H9 (cell line): Measurements from ENCODE around the gene DENND5B. TPM values are rescaled to one million over a fixed set of nuclear protein-coding genes. Genes with fewer than 3 reads are reported as not detected.

ENCODE experiments used
- DNase-seq: peaks from one replicate; pipeline ENCODE4 v3.0.0-alpha.2; 2017
- H2AFZ ChIP-seq: one replicate; pipeline ENCODE4 v1.6.1; 2013; ENCODE audit warnings: mild to moderate bottlenecking, low read length, control low read depth, moderate library complexity
- H2AK5ac ChIP-seq: 2 replicates; pipeline ENCODE4 v1.6.1; 2013; ENCODE audit warnings: low read length, control low read depth, mixed read lengths; ENCODE audit not compliant: insufficient read length
- H2BK120ac ChIP-seq: one replicate; pipeline ENCODE4 v1.6.1; 2013; ENCODE audit warnings: low read depth, mild to moderate bottlenecking, low read length, control low read depth, inconsistent platforms; ENCODE audit not compliant: poor library complexity, severe bottlenecking
- H2BK12ac ChIP-seq: 2 replicates; pipeline ENCODE4 v1.6.1; 2013; ENCODE audit warnings: low read length, control low read depth, mixed read lengths, low read depth; ENCODE audit not compliant: insufficient read length
- H2BK15ac ChIP-seq: 2 replicates; pipeline ENCODE4 v1.6.1; 2013; ENCODE audit warnings: low read depth, low read length, control low read depth
- H2BK20ac ChIP-seq: one replicate; pipeline ENCODE4 v1.6.1; 2013; ENCODE audit warnings: low read depth, mild to moderate bottlenecking, low read length, control low read depth, inconsistent platforms; ENCODE audit not compliant: poor library complexity, severe bottlenecking
- H2BK5ac ChIP-seq: 2 replicates; pipeline ENCODE4 v1.6.1; 2013; ENCODE audit warnings: low read length, control low read depth, mixed read lengths; ENCODE audit not compliant: insufficient read length
- H3K14ac ChIP-seq: 2 replicates; pipeline ENCODE4 v1.6.1; 2013; ENCODE audit warnings: low read length, control low read depth; ENCODE audit not compliant: insufficient read depth
- H3K18ac ChIP-seq: 2 replicates; pipeline ENCODE4 v1.6.1; 2013; ENCODE audit warnings: low read depth, mild to moderate bottlenecking, mixed read lengths, low read length, control low read depth; ENCODE audit not compliant: insufficient read length
- H3K23ac ChIP-seq: 2 replicates; pipeline ENCODE4 v1.6.1; 2013; ENCODE audit warnings: low read length, control low read depth, mixed read lengths, low read depth; ENCODE audit not compliant: insufficient read length
- H3K23me2 ChIP-seq: 2 replicates; pipeline ENCODE4 v1.6.1; 2013; ENCODE audit warnings: low read depth, mild to moderate bottlenecking, mixed read lengths, low read length, control low read depth; ENCODE audit not compliant: insufficient read length, poor library complexity, severe bottlenecking
- H3K27ac ChIP-seq: 2 replicates; pipeline ENCODE4 v1.5.1; 2013; ENCODE audit warnings: low read length, control low read depth, mixed read lengths, low read depth; ENCODE audit not compliant: insufficient read length
- H3K27me3 ChIP-seq: 2 replicates; pipeline ENCODE4 v1.6.1; 2013; ENCODE audit warnings: low read length, control low read depth, inconsistent platforms; ENCODE audit not compliant: insufficient read depth
- H3K4ac ChIP-seq: 2 replicates; pipeline ENCODE4 v1.6.1; 2013; ENCODE audit warnings: low read depth, mild to moderate bottlenecking, control low read depth, inconsistent platforms, low read length, moderate library complexity
- H3K4me1 ChIP-seq: 2 replicates; pipeline ENCODE4 v1.6.1; 2013; ENCODE audit warnings: low read length, control low read depth, inconsistent platforms; ENCODE audit not compliant: insufficient read depth
- H3K4me2 ChIP-seq: 2 replicates; pipeline ENCODE4 v1.6.1; 2013; ENCODE audit warnings: low read length, control low read depth, mixed read lengths; ENCODE audit not compliant: insufficient read length, insufficient read depth
- H3K56ac ChIP-seq: 2 replicates; pipeline ENCODE4 v1.6.1; 2013; ENCODE audit warnings: low read depth, mild to moderate bottlenecking, mixed read lengths, low read length, control low read depth; ENCODE audit not compliant: insufficient read length
- H3K79me1 ChIP-seq: 2 replicates; pipeline ENCODE4 v1.6.1; 2013; ENCODE audit warnings: low read depth, mild to moderate bottlenecking, moderate library complexity, low read length, control low read depth, inconsistent platforms; ENCODE audit not compliant: insufficient read depth, poor library complexity, severe bottlenecking
- H3K79me2 ChIP-seq: 2 replicates; pipeline ENCODE4 v1.6.1; 2013; ENCODE audit warnings: low read length, control low read depth, inconsistent platforms; ENCODE audit not compliant: insufficient read depth
- H3K9ac ChIP-seq: 2 replicates; pipeline ENCODE4 v1.6.1; 2013; ENCODE audit warnings: low read length, control low read depth, mixed read lengths; ENCODE audit not compliant: insufficient read length; ENCODE audit errors: extremely low read depth
- H3K9me3 ChIP-seq: one replicate; pipeline ENCODE4 v1.6.1; 2013; ENCODE audit warnings: low read depth, low read length, inconsistent platforms; ENCODE audit not compliant: control insufficient read depth
- H3T11ph ChIP-seq: one replicate; pipeline ENCODE4 v1.6.1; 2013; ENCODE audit warnings: mild to moderate bottlenecking, low read length, control low read depth, inconsistent platforms
- H4K20me1 ChIP-seq: one replicate; pipeline ENCODE4 v1.6.1; 2013; ENCODE audit not compliant: control insufficient read depth, insufficient read length, insufficient read depth
- H4K5ac ChIP-seq: 2 replicates; pipeline ENCODE4 v1.6.1; 2013; ENCODE audit warnings: low read depth, mild to moderate bottlenecking, mixed read lengths, low read length, control low read depth; ENCODE audit not compliant: insufficient read length
- H4K8ac ChIP-seq: replicated peaks from 2 replicates; pipeline ENCODE4 v1.6.1; 2013; ENCODE audit warnings: low read length, control low read depth, mixed read lengths, low read depth; ENCODE audit not compliant: insufficient read length
- H4K91ac ChIP-seq: 2 replicates; pipeline ENCODE4 v1.6.1; 2013; ENCODE audit warnings: low read depth, mild to moderate bottlenecking, moderate library complexity, mixed read lengths, low read length, control low read depth; ENCODE audit not compliant: insufficient read length
- H3K27ac Mint-ChIP-seq, 3 experiments: 2 replicates in 2 of 3; 3 replicates in 1 of 3; pipeline ENCODE4 v1.8.0; 2020 to 2021; ENCODE audit warnings: mixed read lengths in 3 of 3, mild to moderate bottlenecking in 1 of 3, moderate library complexity in 1 of 3
- H3K27me3 Mint-ChIP-seq: 2 replicates; pipeline ENCODE4 v1.8.0; 2021; ENCODE audit warnings: low read depth, mild to moderate bottlenecking, moderate library complexity, mixed read lengths
- H3K36me3 Mint-ChIP-seq, 3 experiments: 2 replicates in 2 of 3; 3 replicates in 1 of 3; pipeline ENCODE4 v1.8.0; 2020 to 2021; ENCODE audit warnings: low read depth in 3 of 3, mixed read lengths in 3 of 3; ENCODE audit not compliant: insufficient read depth in 1 of 3
- H3K4me1 Mint-ChIP-seq, 2 experiments: 2 replicates each; pipeline ENCODE4 v1.8.0; 2020; ENCODE audit warnings: mixed read lengths in 2 of 2
- H3K4me3 Mint-ChIP-seq, 2 experiments: 2 replicates in 1 of 2; 3 replicates in 1 of 2; pipeline ENCODE4 v1.8.0; 2020 to 2021; ENCODE audit warnings: mild to moderate bottlenecking in 2 of 2, mixed read lengths in 2 of 2, moderate library complexity in 1 of 2
- H3K9me3 Mint-ChIP-seq, 2 experiments: 2 replicates in 1 of 2; 3 replicates in 1 of 2; pipeline ENCODE4 v1.8.0; 2020; ENCODE audit warnings: mild to moderate bottlenecking in 2 of 2, mixed read lengths in 2 of 2, moderate library complexity in 1 of 2
- total RNA-seq: library from RNA; stranded (reverse); gene quantifications from 2 replicates; pipeline ENCODE4 v1.2.1, GENCODE V29; 2021
- TF ChIP-seq, protein P1 (sequence below): fragments of 200-600 bp; sonication (generic); conservative IDR thresholded peaks from 3 replicates; pipeline ENCODE4 v1.8.0; 2021; ENCODE audit warnings: antibody characterized with exemption, mild to moderate bottlenecking

The DENND5B gene
- total RNA-seq, 1 experiment from 2014 or later = 13.4 TPM

GRCh38 chr12:31477687-31478086, 113.2 kb downstream of the DENND5B start:
- H3K4me1 ChIP-seq = no peaks in the 10 kb centered on the region
- H2BK5ac ChIP-seq = no peak overlapping the region
- no peak overlapping the region for H2BK20ac ChIP-seq
- no peak overlapping the region for H2AFZ ChIP-seq
- H2BK12ac ChIP-seq = no peak overlapping the region
- no peak overlapping the region for H3K4me3 Mint-ChIP-seq
- no peak overlapping the region for H3K9ac ChIP-seq
- H3K14ac ChIP-seq = no peak overlapping the region
- no peaks in the 10 kb centered on the region for H3K79me1 ChIP-seq
- no peak overlapping the region for H2BK15ac ChIP-seq
- peaks cover 18 to 30% of the 10 kb centered on the region in 2 experiments for H3K4me1 Mint-ChIP-seq
- no peak overlapping the region for H2AK5ac ChIP-seq
- H3K23me2 ChIP-seq = no peaks in the 10 kb centered on the region
- H4K91ac ChIP-seq = no peak overlapping the region
- no peak overlapping the region for H3T11ph ChIP-seq
- H3K56ac ChIP-seq = no peak overlapping the region
- no peak overlapping the region for H3K4me2 ChIP-seq
- H3K27ac Mint-ChIP-seq = no peak overlapping the region
- no peaks in the 10 kb centered on the region for H3K9me3 ChIP-seq
- H4K8ac ChIP-seq = no peak overlapping the region
- no peaks in the 10 kb centered on the region for H3K9me3 Mint-ChIP-seq
- H3K27me3 ChIP-seq = no peaks in the 10 kb centered on the region
- H3K27ac ChIP-seq = no peak overlapping the region
- DNase-seq = no peak
- no peaks in the 10 kb centered on the region for H4K20me1 ChIP-seq
- no peaks in the 10 kb centered on the region for H3K79me2 ChIP-seq
- no peak overlapping the region for H3K18ac ChIP-seq
- H3K27me3 Mint-ChIP-seq = no peaks in the 10 kb centered on the region
- no peak overlapping the region for H3K23ac ChIP-seq
- peaks cover 0 to 4% (median 2%) of the 10 kb centered on the region in 3 experiments; a peak in 3 of 7 replicates for H3K36me3 Mint-ChIP-seq
- TF ChIP-seq, protein P1, sequence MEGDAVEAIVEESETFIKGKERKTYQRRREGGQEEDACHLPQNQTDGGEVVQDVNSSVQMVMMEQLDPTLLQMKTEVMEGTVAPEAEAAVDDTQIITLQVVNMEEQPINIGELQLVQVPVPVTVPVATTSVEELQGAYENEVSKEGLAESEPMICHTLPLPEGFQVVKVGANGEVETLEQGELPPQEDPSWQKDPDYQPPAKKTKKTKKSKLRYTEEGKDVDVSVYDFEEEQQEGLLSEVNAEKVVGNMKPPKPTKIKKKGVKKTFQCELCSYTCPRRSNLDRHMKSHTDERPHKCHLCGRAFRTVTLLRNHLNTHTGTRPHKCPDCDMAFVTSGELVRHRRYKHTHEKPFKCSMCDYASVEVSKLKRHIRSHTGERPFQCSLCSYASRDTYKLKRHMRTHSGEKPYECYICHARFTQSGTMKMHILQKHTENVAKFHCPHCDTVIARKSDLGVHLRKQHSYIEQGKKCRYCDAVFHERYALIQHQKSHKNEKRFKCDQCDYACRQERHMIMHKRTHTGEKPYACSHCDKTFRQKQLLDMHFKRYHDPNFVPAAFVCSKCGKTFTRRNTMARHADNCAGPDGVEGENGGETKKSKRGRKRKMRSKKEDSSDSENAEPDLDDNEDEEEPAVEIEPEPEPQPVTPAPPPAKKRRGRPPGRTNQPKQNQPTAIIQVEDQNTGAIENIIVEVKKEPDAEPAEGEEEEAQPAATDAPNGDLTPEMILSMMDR = no peak
- no peak overlapping the region for H4K5ac ChIP-seq
- no peak overlapping the region for H3K4ac ChIP-seq
- no peak overlapping the region for H2BK120ac ChIP-seq
